Panc1 (cell line): ENCODE results near the gene POLG2. TPM values are rescaled to one million over a fixed set of nuclear protein-coding genes. Genes with fewer than 3 reads are reported as not detected.
"Not testable (repeated sequence)": the region's sequence is repeated elsewhere in the genome, so short reads cannot be mapped to it uniquely, and the experiment has no call there.

Experiments
- ATAC-seq: fragments of 200-7000 bp; cut with Tn5 transposase; 2 replicates; pipeline ENCODE4 v1.9.1; 2020; ENCODE audit warnings: mild to moderate bottlenecking, moderate library complexity
- BruUV-seq: library from RNA; stranded (reverse); fragments of 400-500 nt; replicated peaks from 2 replicates; lab custom pipeline; 2021; lab: Mats Ljungman, UMichigan
- CTCF ChIA-PET: fragments of 300-600 bp; sonication (Branson Sonifier 250); formaldehyde crosslinking; loops from one replicate; lab custom pipeline; 2022; ENCODE audit warnings: antibody characterized with exemption; lab: Charles Lee
- POLR2A ChIA-PET: fragments of 300-600 bp; sonication (Branson Sonifier 250); formaldehyde crosslinking; loops from one replicate; lab custom pipeline; 2022; ENCODE audit warnings: antibody characterized with exemption; lab: Charles Lee
- DNase-seq: peaks from one replicate; pipeline ENCODE4 v3.0.0-alpha.2; 2010; ENCODE audit warnings: low read depth, low spot score
- H3K27ac ChIP-seq: 2 replicates; pipeline ENCODE4 v1.5.1; 2011; ENCODE audit warnings: mild to moderate bottlenecking, low read length, inconsistent platforms
- H3K27me3 ChIP-seq: fragments of 200-500 bp; sonication (Bioruptor generic); 2 replicates; pipeline ENCODE4 v1.6.0; 2014; ENCODE audit warnings: low read length, inconsistent platforms; ENCODE audit not compliant: control insufficient read depth, insufficient read depth
- H3K36me3 ChIP-seq: fragments of 200-500 bp; sonication (Bioruptor generic); 2 replicates; pipeline ENCODE4 v1.5.1; 2014; ENCODE audit warnings: inconsistent platforms, mild to moderate bottlenecking, low read length, moderate library complexity; ENCODE audit not compliant: control insufficient read depth, insufficient read depth
- H3K4me1 ChIP-seq: 2 replicates; pipeline ENCODE4 v1.5.1; 2011; ENCODE audit warnings: inconsistent platforms, mild to moderate bottlenecking, low read length, moderate library complexity; ENCODE audit not compliant: control insufficient read depth, insufficient read depth
- H3K4me3 ChIP-seq, 2 experiments: 2 replicates each; pipeline ENCODE4 v1.5.1; 2011 to 2012; ENCODE audit warnings: low read depth in 2 of 2, low read length in 2 of 2, mild to moderate bottlenecking in 2 of 2, inconsistent platforms in 1 of 2, moderate library complexity in 1 of 2
- H3K9me3 ChIP-seq: fragments of 200-500 bp; sonication (Bioruptor generic); 2 replicates; pipeline ENCODE4 v1.5.1; 2014; ENCODE audit warnings: low read depth, mild to moderate bottlenecking, inconsistent platforms, low read length, moderate library complexity; ENCODE audit not compliant: control insufficient read depth, insufficient read depth
- CTCF ChIP-seq: fragments of 450-650 bp; IDR thresholded peaks from 2 replicates; pipeline ENCODE4 v1.5.1; 2017; ENCODE audit warnings: mild to moderate bottlenecking
- POLR2AphosphoS5 ChIP-seq: IDR thresholded peaks from 2 replicates; pipeline ENCODE4 v1.6.1; 2012; ENCODE audit warnings: mild to moderate bottlenecking, low read depth, low read length, moderate library complexity
- REST ChIP-seq, 2 experiments: IDR thresholded peaks; 2 replicates each; pipeline ENCODE4 v1.6.1; 2011 to 2012; ENCODE audit warnings: low read depth in 2 of 2, control low read depth in 1 of 2, low read length in 1 of 2, mild to moderate bottlenecking in 1 of 2, moderate library complexity in 1 of 2; ENCODE audit not compliant: insufficient read depth in 1 of 2
- SIN3A ChIP-seq: IDR thresholded peaks from 2 replicates; pipeline ENCODE4 v1.6.1; 2012; ENCODE audit warnings: low read depth, mild to moderate bottlenecking, low read length, moderate library complexity, borderline replicate concordance; ENCODE audit not compliant: insufficient read depth
- TCF7L2 ChIP-seq: IDR thresholded peaks from 2 replicates; pipeline ENCODE4 v1.6.1; 2011; ENCODE audit warnings: mild to moderate bottlenecking, low read depth, low read length, inconsistent platforms
- in situ Hi-C: cut with HindIII; loops from 2 replicates; pipeline ENCODE4 v1.10.0; 2016; ENCODE audit warnings: low sequenced_read_pairs, low pct_unique_long_range_greater_than_20kb
- intact Hi-C: fragments of 100-400 bp; cut with micrococcal nuclease; formaldehyde crosslinking; loops from one replicate; pipeline ENCODE4 v1.10.0; 2022; ENCODE audit not compliant: unreplicated experiment
- total RNA-seq: library from RNA; stranded (reverse); gene quantifications from one replicate; pipeline ENCODE4 v1.2.1, GENCODE V29; 2021; ENCODE audit not compliant: unreplicated experiment

POLG2 gene
- total RNA-seq, 1 experiment from 2014 or later, result 19.6 TPM

GRCh38 chr17:64471440-64471839 is 25.4 kb downstream of the POLG2 start:
- Histone ChIP-seq H3K27ac (no peak overlapping the region), H3K4me1 (no peaks in the 10 kb centered on the region), H3K36me3 (no peaks in the 10 kb centered on the region), H3K4me3 (no peak overlapping the region), H3K9me3 (no peaks in the 10 kb centered on the region), H3K27me3 (no peaks in the 10 kb centered on the region)
- in situ Hi-C loops (no loop called here), intact Hi-C loops (no loop called here)
- POLR2A ChIA-PET, result no interaction called here
- ATAC-seq (no peak), DNase-seq (no peak)
- TF ChIP-seq TCF7L2 (no peak), POLR2AphosphoS5 (no peak), SIN3A (no peak), REST (IDR thresholded peaks at IDR 0.05; ENCODE audit: insufficient read depth in 1 of 2, low read depth in 2 of 2, low read length in 1 of 2) (no peak), CTCF (no peak)
- CTCF ChIA-PET, result interaction anchor here (0.5 kb wide), 1 partner anchor 19 kb away, joined by 3 read pairs; no protein-coding TSS in a partner anchor
- BruUV-seq, result no TSS peak

- CTCF ChIA-PET, result interaction anchor here (0.5 kb wide), 1 partner anchor 20 kb away, joined by 3 read pairs; no protein-coding TSS in a partner anchor
- Histone ChIP-seq H3K4me1 (no peaks in the 10 kb centered on the region), H3K9me3 (no peaks in the 10 kb centered on the region), H3K27me3 (no peaks in the 10 kb centered on the region), H3K36me3 (no peaks in the 10 kb centered on the region), H3K4me3 (no peak overlapping the region), H3K27ac (no peak overlapping the region)
- DNase-seq (no peak), ATAC-seq (0 out of 2 replicates have a peak, but pooled peaks have one; percentile 45)
- no peak for TF ChIP-seq SIN3A
- TF ChIP-seq REST (IDR thresholded peaks at IDR 0.05; ENCODE audit: insufficient read depth in 1 of 2, low read depth in 2 of 2, low read length in 1 of 2), result no peak
- POLR2A ChIA-PET, result no interaction called here
- BruUV-seq, result no TSS peak
- in situ Hi-C loops (no loop called here), intact Hi-C loops (no loop called here)
Measured at GRCh38 chr17:64470625-64471024, 26.2 kb downstream of the POLG2 start.

GRCh38 chr17:64466834-64467233 is 30.0 kb downstream of the POLG2 start:
- in situ Hi-C loops, H3K4me1 ChIP-seq, H3K36me3 ChIP-seq, CTCF ChIA-PET, intact Hi-C loops, H3K9me3 ChIP-seq, BruUV-seq, DNase-seq, ATAC-seq, H3K27ac ChIP-seq, H3K4me3 ChIP-seq, POLR2A ChIA-PET, H3K27me3 ChIP-seq: not testable (repeated sequence)
